Esophagus squamous epithelium (tissue), 4 donors: ENCODE measurements around the gene CD22.

Experiments
- POLR2A ChIP-seq, 4 donors: fragments of 450-650 bp; IDR thresholded peaks; one replicate each; pipeline ENCODE4 v1.6.1; 2017; ENCODE audit warnings: antibody characterized with exemption in 4 of 4, mild to moderate bottlenecking in 4 of 4, moderate library complexity in 3 of 4
- TF ChIP-seq, protein P1 (sequence below), 6 experiments: fragments of 450-650 bp in 4 of 6; fragments of 200-600 bp in 2 of 6; sonication (generic) in 2 of 6; IDR thresholded peaks; one replicate each; pipeline ENCODE4 v1.5.1; 2016 to 2019; ENCODE audit warnings: antibody characterized with exemption in 6 of 6, mild to moderate bottlenecking in 4 of 6, moderate library complexity in 4 of 6

- TF ChIP-seq, protein P1, sequence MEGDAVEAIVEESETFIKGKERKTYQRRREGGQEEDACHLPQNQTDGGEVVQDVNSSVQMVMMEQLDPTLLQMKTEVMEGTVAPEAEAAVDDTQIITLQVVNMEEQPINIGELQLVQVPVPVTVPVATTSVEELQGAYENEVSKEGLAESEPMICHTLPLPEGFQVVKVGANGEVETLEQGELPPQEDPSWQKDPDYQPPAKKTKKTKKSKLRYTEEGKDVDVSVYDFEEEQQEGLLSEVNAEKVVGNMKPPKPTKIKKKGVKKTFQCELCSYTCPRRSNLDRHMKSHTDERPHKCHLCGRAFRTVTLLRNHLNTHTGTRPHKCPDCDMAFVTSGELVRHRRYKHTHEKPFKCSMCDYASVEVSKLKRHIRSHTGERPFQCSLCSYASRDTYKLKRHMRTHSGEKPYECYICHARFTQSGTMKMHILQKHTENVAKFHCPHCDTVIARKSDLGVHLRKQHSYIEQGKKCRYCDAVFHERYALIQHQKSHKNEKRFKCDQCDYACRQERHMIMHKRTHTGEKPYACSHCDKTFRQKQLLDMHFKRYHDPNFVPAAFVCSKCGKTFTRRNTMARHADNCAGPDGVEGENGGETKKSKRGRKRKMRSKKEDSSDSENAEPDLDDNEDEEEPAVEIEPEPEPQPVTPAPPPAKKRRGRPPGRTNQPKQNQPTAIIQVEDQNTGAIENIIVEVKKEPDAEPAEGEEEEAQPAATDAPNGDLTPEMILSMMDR (IDR thresholded peaks at IDR 0.05), result peak in 1 of 6 experiments; percentile 19
- TF ChIP-seq POLR2A (IDR thresholded peaks at IDR 0.05), result no peak
Measured at GRCh38 chr19:35306473-35307246, 22.3 kb upstream of the CD22 start.
